HL-60 (cell line): ENCODE results near the gene WDCP.

Experiments
- DNase-seq, 2 experiments: peaks; one replicate each; pipeline ENCODE4 v3.0.0-alpha.2; 2010 to 2020; ENCODE audit warnings: low read depth in 1 of 2, low spot score in 1 of 2
- H3K27ac ChIP-seq: fragments of 250-450 bp; sonication (Bioruptor Pico); replicated peaks from 2 replicates; pipeline ENCODE4 v1.5.1; 2020; ENCODE audit warnings: mild to moderate bottlenecking, moderate library complexity
- H3K27me3 ChIP-seq: fragments of 250-450 bp; sonication (Bioruptor Pico); 2 replicates; pipeline ENCODE4 v1.5.1; 2021; ENCODE audit warnings: mild to moderate bottlenecking, moderate library complexity; ENCODE audit not compliant: insufficient read depth, poor library complexity, severe bottlenecking
- H3K4me3 ChIP-seq: replicated peaks from 2 replicates; pipeline ENCODE4 v1.5.1; 2011; ENCODE audit warnings: mild to moderate bottlenecking, control low read depth, low read length; ENCODE audit not compliant: insufficient read depth
- GABPA ChIP-seq: IDR thresholded peaks from 2 replicates; pipeline ENCODE4 v1.6.1; 2012; ENCODE audit warnings: low read depth
- POLR2AphosphoS5 ChIP-seq: IDR thresholded peaks from 2 replicates; pipeline ENCODE4 v1.6.1; 2012; ENCODE audit warnings: low read depth
- REST ChIP-seq: IDR thresholded peaks from 2 replicates; pipeline ENCODE4 v1.6.1; 2012; ENCODE audit warnings: low read depth; ENCODE audit not compliant: insufficient replicate concordance
- SPI1 ChIP-seq: IDR thresholded peaks from 2 replicates; pipeline ENCODE4 v1.6.1; 2012; ENCODE audit warnings: low read depth, mild to moderate bottlenecking, borderline replicate concordance
- TF ChIP-seq, protein P1 (sequence below): IDR thresholded peaks from one replicate; pipeline ENCODE4 v1.5.1; 2011; ENCODE audit warnings: low read length, control low read depth, inconsistent platforms; ENCODE audit not compliant: insufficient read depth

The WDCP gene

GRCh38 chr2:24072259-24072658, 25.1 kb upstream of the WDCP start:
- Histone ChIP-seq H3K27ac (no peak overlapping the region), H3K4me3 (no peak overlapping the region), H3K27me3 (no peaks in the 10 kb centered on the region)
- TF ChIP-seq REST (no peak), SPI1 (no peak), GABPA (no peak), POLR2AphosphoS5 (no peak)
- TF ChIP-seq, protein P1, sequence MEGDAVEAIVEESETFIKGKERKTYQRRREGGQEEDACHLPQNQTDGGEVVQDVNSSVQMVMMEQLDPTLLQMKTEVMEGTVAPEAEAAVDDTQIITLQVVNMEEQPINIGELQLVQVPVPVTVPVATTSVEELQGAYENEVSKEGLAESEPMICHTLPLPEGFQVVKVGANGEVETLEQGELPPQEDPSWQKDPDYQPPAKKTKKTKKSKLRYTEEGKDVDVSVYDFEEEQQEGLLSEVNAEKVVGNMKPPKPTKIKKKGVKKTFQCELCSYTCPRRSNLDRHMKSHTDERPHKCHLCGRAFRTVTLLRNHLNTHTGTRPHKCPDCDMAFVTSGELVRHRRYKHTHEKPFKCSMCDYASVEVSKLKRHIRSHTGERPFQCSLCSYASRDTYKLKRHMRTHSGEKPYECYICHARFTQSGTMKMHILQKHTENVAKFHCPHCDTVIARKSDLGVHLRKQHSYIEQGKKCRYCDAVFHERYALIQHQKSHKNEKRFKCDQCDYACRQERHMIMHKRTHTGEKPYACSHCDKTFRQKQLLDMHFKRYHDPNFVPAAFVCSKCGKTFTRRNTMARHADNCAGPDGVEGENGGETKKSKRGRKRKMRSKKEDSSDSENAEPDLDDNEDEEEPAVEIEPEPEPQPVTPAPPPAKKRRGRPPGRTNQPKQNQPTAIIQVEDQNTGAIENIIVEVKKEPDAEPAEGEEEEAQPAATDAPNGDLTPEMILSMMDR = no peak
- DNase-seq = no peak

DNA sequence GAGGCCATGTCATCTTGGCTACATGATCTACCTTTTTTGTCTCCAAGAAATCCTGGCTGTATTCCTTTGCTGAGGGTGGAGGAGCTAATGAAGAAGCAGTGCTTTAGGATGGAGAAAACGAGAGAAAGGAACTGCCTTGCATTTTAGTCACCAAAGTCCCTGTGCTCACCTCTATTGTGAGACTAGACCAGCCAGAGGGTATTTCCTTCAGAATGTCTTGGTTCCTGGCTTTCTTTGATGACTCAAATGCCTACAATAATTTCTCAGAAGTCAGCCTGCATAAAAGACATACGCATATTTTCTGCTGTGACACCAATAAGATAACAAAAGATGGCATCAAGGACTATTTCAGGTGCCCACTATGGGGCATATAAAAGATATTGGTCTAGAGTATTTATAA, 18.1 kb upstream of the WDCP start:
- Histone ChIP-seq H3K27me3 (no peaks in the 10 kb centered on the region), H3K27ac (no peak overlapping the region), H3K4me3 (no peak overlapping the region)
- TF ChIP-seq GABPA (no peak), POLR2AphosphoS5 (no peak), SPI1 (no peak), REST (no peak)
- TF ChIP-seq, protein P1 = no peak
- DNase-seq = no peak

GRCh38 chr2:24058564-24059271, 11.5 kb upstream of the WDCP start:
- Histone ChIP-seq H3K27me3 (no peaks in the 10 kb centered on the region), H3K4me3 (no peak overlapping the region), H3K27ac (no peak overlapping the region)
- DNase-seq = no peak
- TF ChIP-seq GABPA (no peak), SPI1 (peak; percentile 41; the same call in 1 of the 2 replicates)

GRCh38 chr2:24055750-24056149, 8.6 kb upstream of the WDCP start:
- no peak for DNase-seq
- H3K27ac ChIP-seq = no peak overlapping the region

More at GRCh38 chr2:24055750-24056149, 8.6 kb upstream of the WDCP start:
- Histone ChIP-seq H3K27me3 (peaks cover 10% of the 10 kb centered on the region), H3K4me3 (no peak overlapping the region)
- TF ChIP-seq POLR2AphosphoS5 = no peak
- TF ChIP-seq, protein P1 = no peak
- TF ChIP-seq SPI1 = no peak
- no peak for TF ChIP-seq REST
- TF ChIP-seq GABPA = no peak
